ENCODE measurements around the gene TTLL5. TPM values are rescaled to one million over a fixed set of nuclear protein-coding genes. Genes with fewer than 3 reads are reported as not detected.

The TTLL5 gene
- total RNA-seq, 1 experiment from 2014 or later = 35.7 TPM

GRCh38 chr14:75660238-75660629 is 812 bp upstream of the TTLL5 start:
- H3K79me2 ChIP-seq (ENCODE audit: insufficient read depth, low read length) = peaks cover 4% of the 10 kb centered on the region; the same call in 1 of the 2 replicates
- no peak overlapping the region for H2AK5ac ChIP-seq (ENCODE audit: insufficient read length, low read length)
- no peak overlapping the region for H3K23ac ChIP-seq (ENCODE audit: insufficient read length, low read depth, low read length)
- no peak overlapping the region for H3K18ac ChIP-seq (ENCODE audit: insufficient read length, low read depth, low read length)
- no peaks in the 10 kb centered on the region for H3K9me3 ChIP-seq (ENCODE audit: control insufficient read depth, low read depth, low read length)
- peak overlapping the region; percentile 77 for H3K4me2 ChIP-seq (ENCODE audit: insufficient read depth, insufficient read length, low read length)
- H3K4ac ChIP-seq (ENCODE audit: low read depth, low read length) = no peak overlapping the region
- H2AFZ ChIP-seq (ENCODE audit: low read length) = no peak overlapping the region
- no peaks in the 10 kb centered on the region for H3K79me1 ChIP-seq (ENCODE audit: insufficient read depth, low read depth, low read length, poor library complexity, severe bottlenecking)
- no peaks in the 10 kb centered on the region for H4K20me1 ChIP-seq (ENCODE audit: control insufficient read depth, insufficient read depth, insufficient read length)
- H3K56ac ChIP-seq (ENCODE audit: insufficient read length, low read depth, low read length) = no peak overlapping the region
- H4K5ac ChIP-seq (ENCODE audit: insufficient read length, low read depth, low read length) = no peak overlapping the region
- Mint-ChIP-seq H3K4me3 (peak overlapping the region; percentile 93), H3K9me3 (no peaks in the 10 kb centered on the region), H3K27me3 (ENCODE audit: low read depth) (no peaks in the 10 kb centered on the region; the same call in 1 of the 2 replicates), H3K4me1 (peaks cover 5 to 17% of the 10 kb centered on the region in 2 experiments), H3K27ac (peak overlapping the region; percentile 80 to 98 (median 97)), H3K36me3 (ENCODE audit: insufficient read depth in 1 of 3, low read depth in 3 of 3) (peaks cover 13 to 29% (median 25%) of the 10 kb centered on the region in 3 experiments; a peak in 5 of 7 replicates)
- H2BK120ac ChIP-seq (ENCODE audit: low read depth, low read length, poor library complexity, severe bottlenecking) = no peak overlapping the region
- H2BK15ac ChIP-seq (ENCODE audit: low read depth, low read length) = no peak overlapping the region
- DNase-seq = no peak
- H3K9ac ChIP-seq (ENCODE audit: extremely low read depth, insufficient read length, low read length) = peak overlapping the region; percentile 41
- no peak overlapping the region for H4K8ac ChIP-seq (replicated peaks; ENCODE audit: insufficient read length, low read depth, low read length)
- H2BK5ac ChIP-seq (ENCODE audit: insufficient read length, low read length) = no peak overlapping the region
- no peak overlapping the region for H3T11ph ChIP-seq (ENCODE audit: low read length)
- no CpG with 5 or more reads among the region's 4 CpGs for WGBS (ENCODE audit: extremely low coverage, insufficient read length, low lambda C conversion rate)
- H3K4me1 ChIP-seq (ENCODE audit: insufficient read depth, low read length) = no peaks in the 10 kb centered on the region
- H3K23me2 ChIP-seq (ENCODE audit: insufficient read length, low read depth, low read length, poor library complexity, severe bottlenecking) = peaks cover 4% of the 10 kb centered on the region
- no peak for TF ChIP-seq CTCF (conservative IDR thresholded peaks at IDR 0.05)
- H3K27ac ChIP-seq (ENCODE audit: insufficient read length, low read depth, low read length) = no peak overlapping the region
- H3K14ac ChIP-seq (ENCODE audit: insufficient read depth, low read length) = no peak overlapping the region
- H2BK20ac ChIP-seq (ENCODE audit: low read depth, low read length, poor library complexity, severe bottlenecking) = no peak overlapping the region
- no peaks in the 10 kb centered on the region for H3K27me3 ChIP-seq (ENCODE audit: insufficient read depth, low read length)
- no peak overlapping the region for H4K91ac ChIP-seq (ENCODE audit: insufficient read length, low read depth, low read length)
- H2BK12ac ChIP-seq (ENCODE audit: insufficient read length, low read depth, low read length) = no peak overlapping the region
